Measurements from ENCODE around the gene EMC6.

EMC6 gene

GRCh38 chr17:3647769-3648555, 20.6 kb upstream of the EMC6 start:
- no peak for TF ChIP-seq TARDBP (IDR thresholded peaks at IDR 0.05)
- TF ChIP-seq L3MBTL2 (conservative IDR thresholded peaks at IDR 0.05): no peak
- TF ChIP-seq CTBP1 (IDR thresholded peaks at IDR 0.05; ENCODE audit: borderline replicate concordance): no peak
- TF ChIP-seq FOXM1 (IDR thresholded peaks at IDR 0.05; ENCODE audit: borderline replicate concordance): no peak
- TF ChIP-seq NFRKB (IDR thresholded peaks at IDR 0.05): no peak
- no peak for TF ChIP-seq ARNT (IDR thresholded peaks at IDR 0.05)
- TF ChIP-seq ZNF384 (IDR thresholded peaks at IDR 0.05): no peak
- no peak for TF ChIP-seq SP1 (IDR thresholded peaks at IDR 0.05)
- TF ChIP-seq BHLHE40 (IDR thresholded peaks at IDR 0.05; ENCODE audit: borderline replicate concordance): no peak
- TF ChIP-seq SUZ12 (IDR thresholded peaks at IDR 0.05): no peak
- TF ChIP-seq FOXA1 (IDR thresholded peaks at IDR 0.05): no peak
- TF ChIP-seq HDGF (IDR thresholded peaks at IDR 0.05; ENCODE audit: borderline replicate concordance): no peak
- no peak for TF ChIP-seq ELF4 (IDR thresholded peaks at IDR 0.05)
- TF ChIP-seq FOXK2 (IDR thresholded peaks at IDR 0.05): no peak
- ChIA-PET POLR2A (interaction anchor here (0.8 to 1.0 kb wide), 2 partner anchors 12 to 599 kb away, joined by 3 read pairs; partner anchors contain the start of genes CTNS and SHPK), CTCF (interaction anchor here (0.6 to 1.3 kb wide), 3 partner anchors 9 to 600 kb away, joined by 3 to 4 read pairs (median 3); no protein-coding TSS in a partner anchor)
- peak; percentile 49 for DNase-seq (ENCODE audit: extremely low spot score)

GRCh38 chr17:3655766-3656165, 12.8 kb upstream of the EMC6 start:
- no peak for DNase-seq (ENCODE audit: extremely low spot score)
- no peak for TF ChIP-seq LEF1 (IDR thresholded peaks at IDR 0.05; ENCODE audit: borderline replicate concordance)
- no peak for TF ChIP-seq FOXK2 (IDR thresholded peaks at IDR 0.05)
- TF ChIP-seq FOXM1 (IDR thresholded peaks at IDR 0.05; ENCODE audit: borderline replicate concordance): no peak
- TF ChIP-seq CTBP1 (IDR thresholded peaks at IDR 0.05; ENCODE audit: borderline replicate concordance): no peak
- no peak for TF ChIP-seq NFRKB (IDR thresholded peaks at IDR 0.05)
- no peak for TF ChIP-seq ELF4 (IDR thresholded peaks at IDR 0.05)
- no peak for TF ChIP-seq PKNOX1 (IDR thresholded peaks at IDR 0.05)
- no peak for TF ChIP-seq FOXA1 (IDR thresholded peaks at IDR 0.05)
- no peak for TF ChIP-seq TARDBP (IDR thresholded peaks at IDR 0.05)
- TF ChIP-seq SUZ12 (IDR thresholded peaks at IDR 0.05): no peak
- TF ChIP-seq SP1 (IDR thresholded peaks at IDR 0.05): no peak
- no peak for TF ChIP-seq ZNF384 (IDR thresholded peaks at IDR 0.05)
- TF ChIP-seq ARNT (IDR thresholded peaks at IDR 0.05): no peak
- TF ChIP-seq HDGF (IDR thresholded peaks at IDR 0.05; ENCODE audit: borderline replicate concordance): no peak
- ChIA-PET POLR2A (no interaction called here), CTCF (no interaction called here)

- CTCF ChIA-PET: no interaction called here
- no peak for DNase-seq (ENCODE audit: extremely low spot score)
- POLR2A ChIA-PET: no interaction called here
- TF ChIP-seq SUZ12 (IDR thresholded peaks at IDR 0.05) (no peak), FOXK2 (IDR thresholded peaks at IDR 0.05) (no peak), BHLHE40 (IDR thresholded peaks at IDR 0.05; ENCODE audit: borderline replicate concordance) (no peak), PKNOX1 (IDR thresholded peaks at IDR 0.05) (no peak), LEF1 (IDR thresholded peaks at IDR 0.05; ENCODE audit: borderline replicate concordance) (no peak), L3MBTL2 (conservative IDR thresholded peaks at IDR 0.05) (no peak), SP1 (IDR thresholded peaks at IDR 0.05) (no peak), ZNF384 (IDR thresholded peaks at IDR 0.05) (no peak), FOXM1 (IDR thresholded peaks at IDR 0.05; ENCODE audit: borderline replicate concordance) (no peak), NFRKB (IDR thresholded peaks at IDR 0.05) (no peak), HDGF (IDR thresholded peaks at IDR 0.05; ENCODE audit: borderline replicate concordance) (no peak), ARNT (IDR thresholded peaks at IDR 0.05) (no peak), CTBP1 (IDR thresholded peaks at IDR 0.05; ENCODE audit: borderline replicate concordance) (no peak), ELF4 (IDR thresholded peaks at IDR 0.05) (no peak), FOXA1 (IDR thresholded peaks at IDR 0.05) (no peak), TARDBP (IDR thresholded peaks at IDR 0.05) (no peak)
Observed at GRCh38 chr17:3656353-3656752, 12.3 kb upstream of the EMC6 start.

GRCh38 chr17:3656755-3657587, 11.6 kb upstream of the EMC6 start:
- POLR2A ChIA-PET: no interaction called here
- no peak for DNase-seq (ENCODE audit: extremely low spot score)
- TF ChIP-seq L3MBTL2 (conservative IDR thresholded peaks at IDR 0.05): no peak
- CTCF ChIA-PET: no interaction called here

GRCh38 chr17:3657588-3657869, 11.1 kb upstream of the EMC6 start:
- ChIA-PET POLR2A (no interaction called here), CTCF (no interaction called here)
- DNase-seq (ENCODE audit: extremely low spot score): no peak
- no peak for TF ChIP-seq NFRKB (IDR thresholded peaks at IDR 0.05)
- TF ChIP-seq HDGF (IDR thresholded peaks at IDR 0.05; ENCODE audit: borderline replicate concordance): no peak
- TF ChIP-seq ZNF384 (IDR thresholded peaks at IDR 0.05): no peak
- no peak for TF ChIP-seq CTBP1 (IDR thresholded peaks at IDR 0.05; ENCODE audit: borderline replicate concordance)
- no peak for TF ChIP-seq L3MBTL2 (conservative IDR thresholded peaks at IDR 0.05)
- TF ChIP-seq SP1 (IDR thresholded peaks at IDR 0.05): no peak
- TF ChIP-seq FOXA1 (IDR thresholded peaks at IDR 0.05): no peak
- TF ChIP-seq PKNOX1 (IDR thresholded peaks at IDR 0.05): no peak
- no peak for TF ChIP-seq BHLHE40 (IDR thresholded peaks at IDR 0.05; ENCODE audit: borderline replicate concordance)
- no peak for TF ChIP-seq FOXK2 (IDR thresholded peaks at IDR 0.05)
- no peak for TF ChIP-seq TARDBP (IDR thresholded peaks at IDR 0.05)
- no peak for TF ChIP-seq ARNT (IDR thresholded peaks at IDR 0.05)
- TF ChIP-seq SUZ12 (IDR thresholded peaks at IDR 0.05): no peak
- TF ChIP-seq LEF1 (IDR thresholded peaks at IDR 0.05; ENCODE audit: borderline replicate concordance): no peak
- no peak for TF ChIP-seq FOXM1 (IDR thresholded peaks at IDR 0.05; ENCODE audit: borderline replicate concordance)
- no peak for TF ChIP-seq ELF4 (IDR thresholded peaks at IDR 0.05)
